GM18511 (cell line): ENCODE data around the gene HSD17B8.
"Not testable (repeated sequence)": the region's sequence is repeated elsewhere in the genome, so short reads cannot be mapped to it uniquely, and the experiment has no call there.

Source experiments
- ATAC-seq: cut with Tn5 transposase; IDR thresholded peaks from one replicate; pipeline ENCODE4 v1.9.1; 2021; ENCODE audit warnings: mild to moderate bottlenecking, moderate library complexity; ENCODE audit not compliant: unreplicated experiment

HSD17B8 gene

DNA sequence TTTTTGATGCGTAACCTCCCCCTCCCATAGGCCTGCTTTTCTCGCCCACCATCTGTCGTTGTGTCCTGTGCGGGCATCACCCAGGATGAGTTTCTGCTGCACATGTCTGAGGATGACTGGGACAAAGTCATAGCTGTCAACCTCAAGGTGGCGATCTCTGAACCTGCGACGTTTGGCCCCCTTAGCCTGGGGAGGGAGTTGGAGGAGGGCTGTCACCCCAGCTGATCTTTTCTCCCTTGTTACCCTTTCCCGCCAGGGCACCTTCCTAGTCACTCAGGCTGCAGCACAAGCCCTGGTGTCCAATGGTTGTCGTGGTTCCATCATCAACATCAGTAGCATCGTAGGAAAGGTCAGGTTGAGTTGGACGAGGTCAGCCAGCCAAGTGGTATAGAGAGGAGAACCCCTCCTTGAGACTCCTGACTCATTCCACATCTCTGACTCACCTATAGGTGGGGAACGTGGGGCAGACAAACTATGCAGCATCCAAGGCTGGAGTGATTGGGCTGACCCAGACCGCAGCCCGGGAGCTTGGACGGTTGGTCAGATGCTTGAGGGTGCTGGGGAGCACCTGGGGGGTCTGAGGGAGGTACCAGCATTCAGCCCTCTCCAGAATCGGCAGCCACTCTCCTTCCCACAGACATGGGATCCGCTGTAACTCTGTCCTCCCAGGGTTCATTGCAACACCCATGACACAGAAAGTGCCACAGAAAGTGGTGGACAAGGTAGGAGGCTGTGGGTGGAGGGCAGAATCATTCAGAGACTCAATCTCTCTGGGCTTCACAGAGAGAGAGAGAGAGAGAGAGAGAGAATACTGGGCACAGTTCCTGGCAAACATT lies 954 bp downstream of the HSD17B8 start:
- no peak for ATAC-seq

DNA sequence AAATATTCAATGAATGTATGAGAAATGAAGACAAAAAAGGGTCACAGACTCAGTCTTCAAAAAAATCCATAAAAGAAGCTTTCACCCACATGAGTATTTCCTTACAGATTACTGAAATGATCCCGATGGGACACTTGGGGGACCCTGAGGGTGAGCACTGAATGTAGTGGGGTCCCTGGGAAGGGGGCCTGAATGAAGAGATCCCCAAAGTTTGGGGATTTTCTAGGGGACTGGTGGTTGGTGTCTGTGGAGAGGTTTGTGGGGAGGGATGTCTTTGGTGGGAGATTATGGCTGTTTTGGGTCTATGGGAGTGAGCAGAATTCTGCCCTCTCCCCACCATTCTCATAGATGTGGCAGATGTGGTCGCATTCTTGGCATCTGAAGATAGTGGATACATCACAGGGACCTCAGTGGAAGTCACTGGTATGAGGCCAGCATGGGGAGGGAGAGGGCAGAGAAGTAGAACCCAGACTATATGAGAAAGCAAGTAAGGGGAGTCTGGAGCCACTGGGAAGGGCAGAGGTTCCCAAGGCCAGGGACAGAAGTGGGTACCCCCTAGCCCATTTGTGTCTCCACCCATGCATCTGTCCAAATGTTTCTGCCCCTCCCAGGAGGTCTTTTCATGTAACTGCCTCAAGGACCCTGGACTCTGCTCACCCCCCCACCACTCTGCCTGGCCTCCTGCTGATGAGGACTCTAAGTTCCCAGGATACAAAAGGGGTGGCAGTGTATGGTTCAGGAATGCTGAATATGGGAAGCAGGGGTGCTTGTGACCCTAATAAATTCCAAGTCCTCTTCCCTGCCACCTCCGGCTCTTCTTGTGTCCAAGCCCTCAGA lies 1.8 kb downstream of the HSD17B8 start:
- ATAC-seq, result no peak

DNA sequence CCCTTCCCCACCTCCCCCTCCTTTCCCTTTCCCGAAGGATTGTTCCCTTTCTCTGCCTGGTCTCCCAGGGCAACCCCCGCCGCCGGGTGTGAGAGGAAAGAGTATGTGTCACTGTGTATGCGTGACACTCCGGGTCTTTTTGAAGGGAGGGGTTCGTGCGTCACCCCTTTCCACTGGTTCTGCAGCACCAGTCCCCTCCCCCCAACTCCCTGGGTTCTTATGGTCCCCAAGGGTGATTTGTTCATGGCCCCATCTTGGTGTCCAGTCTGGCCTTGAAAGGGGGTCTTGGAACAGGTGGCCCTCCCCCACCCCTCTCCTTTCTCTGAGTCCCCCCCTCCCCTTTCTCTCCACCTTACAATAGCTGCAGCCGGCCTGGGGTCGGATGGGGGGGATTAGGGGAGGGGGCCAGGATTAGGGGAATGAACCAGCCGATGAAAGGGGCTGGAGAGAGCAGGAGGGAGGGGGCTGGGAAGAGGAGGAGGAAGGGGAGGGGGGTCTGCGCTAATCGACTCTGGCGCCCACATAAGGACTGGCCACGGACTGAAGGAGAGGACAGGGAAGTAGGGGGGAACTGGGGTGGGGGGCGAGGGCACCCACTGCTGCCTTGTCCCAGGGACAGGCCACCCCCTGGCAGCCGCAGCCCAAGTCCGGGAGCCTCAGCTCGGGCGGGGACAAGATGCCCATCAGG lies 2.6 kb downstream of the HSD17B8 start:
- ATAC-seq, result no peak

DNA sequence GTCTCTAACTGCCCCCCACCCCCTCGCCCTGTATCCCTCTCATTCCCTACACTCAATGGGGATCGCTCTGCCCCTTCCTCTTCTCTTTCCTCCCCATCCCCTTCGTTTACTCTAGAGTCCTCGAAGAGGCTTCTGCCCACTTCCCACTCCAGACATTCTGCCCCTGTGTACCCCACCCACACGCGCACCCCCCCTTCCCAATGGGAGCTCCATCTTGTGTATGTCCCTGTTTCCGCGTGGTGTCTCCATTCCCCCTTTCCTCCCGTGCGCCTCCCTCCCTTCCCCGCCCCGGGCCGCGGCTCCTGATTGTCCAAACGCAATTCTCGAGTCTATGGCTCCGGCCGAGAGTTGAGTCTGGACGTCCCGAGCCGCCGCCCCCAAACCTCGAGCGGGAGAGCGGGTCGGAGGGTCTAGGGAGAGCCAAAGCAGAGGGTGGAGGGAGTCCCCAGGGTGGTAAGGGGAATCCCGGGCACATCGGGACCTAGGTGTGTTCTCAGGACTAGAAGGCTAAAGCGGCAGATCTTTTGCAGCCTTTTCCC lies 3.2 kb downstream of the HSD17B8 start:
- ATAC-seq, result no peak

DNA sequence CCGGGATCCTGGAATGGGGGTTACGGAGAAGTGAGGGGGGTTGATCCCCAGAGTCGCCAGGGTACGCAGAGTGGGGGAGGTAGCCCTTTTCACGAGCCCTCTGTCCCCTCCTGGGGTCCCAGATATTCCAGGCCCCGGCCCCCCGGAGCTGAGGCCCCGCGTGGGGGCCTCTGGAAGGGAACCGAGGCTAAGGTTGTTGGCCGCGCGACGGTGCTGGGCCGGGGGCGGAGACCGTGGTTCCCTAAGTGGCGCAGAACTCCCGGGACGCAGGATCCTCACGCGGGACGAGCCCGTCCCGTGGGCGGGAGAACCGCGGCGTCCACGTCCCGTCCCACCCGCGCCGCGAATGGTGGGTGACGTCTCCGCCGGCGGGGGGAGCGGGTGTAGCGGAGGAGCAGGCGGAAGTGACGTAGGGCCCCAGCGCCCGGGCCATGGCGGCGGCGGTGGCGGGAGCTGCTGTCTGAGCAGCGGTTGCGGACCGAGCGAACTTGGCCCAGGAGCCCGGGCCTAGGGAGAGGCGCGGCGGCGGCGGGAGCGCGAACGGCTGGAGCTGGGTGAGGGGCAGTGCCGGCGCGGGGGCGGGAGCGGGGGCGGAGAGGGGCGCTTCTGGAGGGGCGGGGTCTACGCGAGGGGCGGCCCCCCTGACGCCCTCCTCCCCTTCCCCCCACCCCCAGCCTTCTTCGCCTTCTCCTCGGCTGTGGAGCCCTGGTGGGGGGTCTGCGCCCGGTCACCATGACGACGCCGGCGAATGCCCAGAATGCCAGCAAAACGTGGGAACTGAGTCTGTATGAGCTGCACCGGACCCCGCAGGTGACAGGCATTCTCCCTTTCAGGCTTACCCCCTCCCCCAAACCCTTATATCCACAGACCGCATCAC lies 3.9 kb downstream of the HSD17B8 start, which contains the start of gene RING1:
Gene RING1 (plus strand): TSS at position 410 of the 877 bp plus-strand sequence. CDS start 323 bp downstream, at position 733.
- ATAC-seq, result peak; percentile 41

DNA sequence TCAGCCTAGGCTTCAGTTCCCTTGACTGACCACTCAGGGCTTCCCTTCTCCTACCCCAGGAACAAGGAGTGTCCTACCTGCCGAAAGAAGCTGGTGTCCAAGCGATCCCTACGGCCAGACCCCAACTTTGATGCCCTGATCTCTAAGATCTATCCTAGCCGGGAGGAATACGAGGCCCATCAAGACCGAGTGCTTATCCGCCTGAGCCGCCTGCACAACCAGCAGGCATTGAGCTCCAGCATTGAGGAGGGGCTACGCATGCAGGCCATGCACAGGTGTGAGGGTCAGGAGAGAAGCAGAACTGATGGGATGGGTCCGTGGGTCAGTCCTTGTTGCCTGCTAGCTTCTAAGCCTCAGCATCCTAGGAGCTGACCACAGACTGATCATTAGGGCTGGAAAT lies 5.4 kb downstream of the HSD17B8 start:
- no peak for ATAC-seq

DNA sequence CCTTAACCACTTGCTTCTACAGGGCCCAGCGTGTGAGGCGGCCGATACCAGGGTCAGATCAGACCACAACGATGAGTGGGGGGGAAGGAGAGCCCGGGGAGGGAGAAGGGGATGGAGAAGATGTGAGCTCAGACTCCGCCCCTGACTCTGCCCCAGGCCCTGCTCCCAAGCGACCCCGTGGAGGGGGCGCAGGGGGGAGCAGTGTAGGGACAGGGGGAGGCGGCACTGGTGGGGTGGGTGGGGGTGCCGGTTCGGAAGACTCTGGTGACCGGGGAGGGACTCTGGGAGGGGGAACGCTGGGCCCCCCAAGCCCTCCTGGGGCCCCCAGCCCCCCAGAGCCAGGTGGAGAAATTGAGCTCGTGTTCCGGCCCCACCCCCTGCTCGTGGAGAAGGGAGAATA lies 6.7 kb downstream of the HSD17B8 start:
- no peak for ATAC-seq

DNA sequence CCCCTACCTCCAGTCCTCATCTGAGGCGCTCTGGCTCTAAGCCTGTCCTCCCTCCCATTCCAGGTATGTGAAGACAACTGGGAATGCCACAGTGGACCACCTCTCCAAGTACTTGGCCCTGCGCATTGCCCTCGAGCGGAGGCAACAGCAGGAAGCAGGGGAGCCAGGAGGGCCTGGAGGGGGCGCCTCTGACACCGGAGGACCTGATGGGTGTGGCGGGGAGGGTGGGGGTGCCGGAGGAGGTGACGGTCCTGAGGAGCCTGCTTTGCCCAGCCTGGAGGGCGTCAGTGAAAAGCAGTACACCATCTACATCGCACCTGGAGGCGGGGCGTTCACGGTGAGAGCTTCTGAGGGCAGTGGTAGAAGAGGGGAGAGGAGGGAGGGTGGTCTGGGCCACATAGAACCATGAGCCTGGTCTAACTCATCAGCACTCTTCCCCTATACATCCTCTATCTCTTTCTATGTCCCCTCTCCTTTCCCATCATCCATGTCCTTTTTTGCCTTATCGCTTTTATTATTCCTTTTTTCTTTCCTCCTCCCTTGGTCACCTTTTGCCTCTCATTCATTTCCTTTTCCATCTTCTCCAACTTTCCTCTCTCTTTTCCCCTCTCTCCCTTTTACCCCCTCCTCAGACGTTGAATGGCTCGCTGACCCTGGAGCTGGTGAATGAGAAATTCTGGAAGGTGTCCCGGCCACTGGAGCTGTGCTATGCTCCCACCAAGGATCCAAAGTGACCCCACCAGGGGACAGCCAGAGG lies 7.4 kb downstream of the HSD17B8 start:
- ATAC-seq, result no peak

DNA sequence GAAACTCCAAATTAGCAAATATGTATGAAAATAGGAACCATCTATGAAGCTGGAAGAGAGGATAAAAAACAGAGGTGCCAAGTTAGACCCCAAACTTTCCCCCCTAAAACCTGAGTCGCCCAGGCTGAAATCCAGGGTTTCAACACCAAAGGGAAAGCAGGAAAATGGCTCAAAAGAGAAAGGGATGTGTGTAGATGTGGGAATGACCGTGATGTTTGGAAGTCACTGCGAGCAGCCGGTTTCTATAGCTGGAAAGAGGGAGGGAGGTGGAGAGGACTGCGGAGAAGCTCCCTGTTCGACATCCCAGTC lies 8.4 kb downstream of the HSD17B8 start:
- ATAC-seq, result no peak

DNA sequence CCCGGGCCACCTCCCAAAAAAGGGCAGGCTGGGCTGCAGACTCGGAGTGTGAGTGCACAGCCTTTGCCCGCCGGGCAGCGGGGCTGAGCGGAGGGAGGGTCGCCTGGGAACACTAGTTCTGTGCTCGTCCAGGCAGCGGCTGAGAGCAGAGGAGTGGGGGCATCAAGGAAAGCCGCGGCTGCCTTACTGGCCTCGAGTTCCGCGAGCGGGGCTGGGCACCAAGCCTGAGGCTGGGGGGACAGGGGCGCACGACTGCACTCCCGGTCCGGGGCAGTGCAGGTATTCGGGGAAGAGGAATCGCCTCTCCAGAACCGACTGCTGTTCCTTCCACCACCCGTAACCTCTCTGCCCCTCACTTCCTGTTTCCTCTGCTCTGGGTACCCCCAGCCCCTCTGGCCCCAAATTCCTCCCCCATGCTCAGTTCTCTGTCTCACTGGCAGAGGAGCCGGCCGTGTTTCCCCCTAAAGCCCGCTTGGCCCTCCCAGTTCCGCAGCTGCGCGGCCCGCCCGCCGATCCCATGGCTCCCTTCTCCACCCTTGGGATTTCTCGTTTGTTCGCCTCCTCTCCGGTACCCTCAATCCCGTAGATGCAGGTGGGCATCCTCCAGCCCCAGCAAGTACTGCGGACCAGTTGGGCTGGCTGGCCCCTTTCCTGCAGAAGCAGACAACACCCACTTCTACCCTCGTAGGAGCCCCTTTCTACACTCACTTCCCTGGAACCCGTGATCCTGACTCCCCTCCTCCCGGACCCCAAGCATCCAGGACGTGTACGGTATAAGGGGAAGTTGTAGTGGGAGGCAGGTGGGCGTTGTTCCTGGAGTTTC lies 8.9 kb downstream of the HSD17B8 start:
- no peak for ATAC-seq

DNA sequence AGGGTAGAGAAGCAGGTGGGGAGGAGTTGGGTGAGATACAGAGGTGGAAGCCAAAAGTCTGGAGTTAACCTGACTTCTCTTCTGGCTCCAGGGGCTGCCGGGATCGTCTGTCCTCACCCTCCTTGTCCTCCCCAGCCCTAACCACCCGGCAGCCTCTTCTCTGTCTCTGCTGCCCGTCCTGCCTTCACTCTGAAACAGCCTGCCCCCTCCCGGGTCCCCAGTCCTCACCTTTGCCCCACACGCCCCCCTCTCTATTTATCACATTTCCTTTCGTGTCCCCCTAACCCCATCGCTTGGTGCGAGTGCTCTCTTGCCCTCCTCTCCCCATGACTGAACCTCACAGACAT lies 9.5 kb downstream of the HSD17B8 start:
- no peak for ATAC-seq

DNA sequence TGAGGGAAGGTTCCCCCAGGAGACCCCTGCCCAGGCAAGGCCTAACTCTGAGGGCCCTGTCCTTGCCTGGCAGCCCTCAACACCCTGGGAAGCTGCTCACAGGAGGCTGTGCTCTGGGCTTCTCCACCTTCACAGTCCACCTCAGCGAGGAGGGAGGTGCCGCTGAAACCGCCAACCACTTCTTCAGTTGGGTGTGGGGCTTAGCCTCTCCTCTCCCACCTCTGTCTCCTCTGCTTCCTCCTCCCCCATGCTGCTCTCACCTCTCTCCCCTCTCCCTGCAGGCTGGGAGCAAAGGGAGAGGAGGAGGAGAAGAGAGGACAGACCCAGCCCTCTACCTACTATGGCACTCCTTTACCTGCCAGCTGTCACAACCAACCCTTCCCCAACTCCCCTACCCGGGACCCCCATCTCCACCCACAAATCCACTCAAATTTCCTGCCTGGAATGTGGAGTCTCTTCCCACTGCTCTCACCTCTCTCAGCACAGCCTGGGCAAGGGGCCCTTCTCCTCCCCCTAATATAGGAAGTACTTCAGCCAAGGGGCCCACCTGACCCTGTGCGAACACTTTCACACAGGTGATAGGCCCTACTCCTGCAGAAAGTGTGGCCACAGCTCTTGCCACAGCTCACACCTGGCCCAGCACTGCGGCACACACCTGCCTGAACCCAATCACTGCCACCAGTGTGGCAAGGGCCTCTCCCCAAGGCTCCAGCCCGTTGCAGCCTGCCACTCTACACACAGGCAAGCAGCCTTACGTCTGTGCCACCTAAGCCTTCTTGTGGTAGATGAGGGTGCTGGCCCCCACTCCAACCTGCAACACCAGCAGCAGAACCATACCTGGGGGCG lies 11.0 kb downstream of the HSD17B8 start:
- ATAC-seq, result no peak

DNA sequence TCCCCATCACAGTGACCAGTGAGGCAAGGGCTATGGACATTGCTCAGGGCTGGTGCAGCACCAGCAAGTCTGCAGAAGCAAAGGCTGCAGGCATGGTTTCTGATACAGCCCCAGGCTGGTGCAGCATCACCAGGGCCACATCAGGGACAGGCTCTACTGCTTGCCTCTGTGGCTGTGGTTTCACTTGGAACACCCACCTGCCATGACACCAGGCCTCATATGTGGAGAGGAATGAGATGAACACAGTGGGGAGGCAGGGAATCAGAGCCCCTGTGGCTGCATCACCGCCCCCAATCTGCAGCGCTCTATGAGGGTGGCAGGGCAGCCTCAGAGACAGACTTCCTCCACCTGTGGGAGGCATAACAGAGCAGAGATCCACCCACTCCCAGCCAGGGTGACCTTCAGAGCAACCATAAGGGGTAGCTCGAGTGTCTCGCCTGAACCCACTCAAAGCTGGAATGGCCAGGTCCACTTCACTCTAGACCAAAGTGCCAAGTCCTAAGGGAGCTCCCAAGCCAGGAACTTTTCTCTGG lies 11.7 kb downstream of the HSD17B8 start:
- no peak for ATAC-seq

DNA sequence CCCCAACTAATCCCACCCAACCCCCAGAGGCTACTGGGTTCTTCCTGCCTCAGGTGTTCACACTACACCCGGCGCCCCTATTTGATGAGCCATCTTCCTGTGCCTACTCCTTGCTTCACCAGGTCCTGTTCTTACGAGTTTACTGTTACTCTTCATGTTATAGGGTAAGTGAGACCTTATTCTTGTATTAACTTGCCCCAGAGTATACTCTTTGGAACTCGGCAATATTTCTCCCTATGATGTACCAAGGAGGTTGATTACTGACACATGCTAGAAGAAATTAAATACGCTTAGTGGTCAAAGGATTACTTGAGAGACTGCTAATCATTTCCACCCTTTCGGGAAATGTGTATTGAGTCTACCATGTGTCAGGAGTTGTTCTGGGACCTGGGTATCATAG lies 12.8 kb downstream of the HSD17B8 start:
- no peak for ATAC-seq

DNA sequence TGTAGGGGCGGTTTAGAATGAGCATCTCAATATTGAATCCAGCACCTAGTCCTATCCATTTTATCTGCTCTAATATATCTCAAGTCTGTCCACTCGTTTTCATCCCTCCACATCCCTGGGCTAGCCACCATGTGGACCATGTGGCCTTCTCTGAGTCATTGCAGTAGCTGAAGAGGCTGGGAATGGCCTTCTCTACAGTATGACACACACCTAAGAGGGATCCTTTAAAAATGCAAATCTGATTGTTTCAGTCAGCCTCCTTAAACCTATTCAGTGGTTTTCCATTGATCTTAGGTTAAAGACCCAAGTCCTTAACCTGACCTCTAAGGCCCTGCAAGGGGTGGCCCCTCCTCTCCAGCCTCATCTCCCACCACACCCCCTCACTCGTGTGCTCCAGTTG lies 13.2 kb downstream of the HSD17B8 start:
- no peak for ATAC-seq

DNA sequence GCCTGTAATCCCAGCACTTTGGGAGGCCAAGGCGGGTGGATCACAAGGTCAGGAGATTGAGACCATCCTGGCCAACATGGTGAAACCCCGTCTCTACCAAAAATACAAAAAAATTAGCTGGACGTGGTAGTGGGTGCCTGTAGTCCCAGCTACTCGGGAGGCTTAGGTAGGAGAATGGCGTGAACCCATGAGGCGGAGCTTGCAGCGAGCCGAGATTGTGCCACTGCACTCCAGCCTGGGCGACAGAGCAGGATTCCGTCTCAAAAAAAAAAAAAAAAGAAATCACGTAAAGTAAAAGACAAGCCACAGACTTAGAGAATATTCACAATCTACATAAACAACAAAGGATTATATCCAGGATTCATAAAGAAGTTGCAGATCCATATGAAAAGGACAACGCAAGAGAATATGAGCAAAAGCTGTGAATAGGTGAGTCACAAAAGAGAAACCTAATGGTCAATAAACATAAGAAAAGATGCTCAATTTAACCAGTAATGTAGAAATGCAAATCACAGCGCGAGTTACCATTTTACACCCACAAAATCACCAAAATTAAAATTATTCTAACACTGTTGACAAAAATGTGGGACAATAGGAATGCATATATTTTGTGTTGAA lies 22.2 kb downstream of the HSD17B8 start:
- not testable (repeated sequence) for ATAC-seq

DNA sequence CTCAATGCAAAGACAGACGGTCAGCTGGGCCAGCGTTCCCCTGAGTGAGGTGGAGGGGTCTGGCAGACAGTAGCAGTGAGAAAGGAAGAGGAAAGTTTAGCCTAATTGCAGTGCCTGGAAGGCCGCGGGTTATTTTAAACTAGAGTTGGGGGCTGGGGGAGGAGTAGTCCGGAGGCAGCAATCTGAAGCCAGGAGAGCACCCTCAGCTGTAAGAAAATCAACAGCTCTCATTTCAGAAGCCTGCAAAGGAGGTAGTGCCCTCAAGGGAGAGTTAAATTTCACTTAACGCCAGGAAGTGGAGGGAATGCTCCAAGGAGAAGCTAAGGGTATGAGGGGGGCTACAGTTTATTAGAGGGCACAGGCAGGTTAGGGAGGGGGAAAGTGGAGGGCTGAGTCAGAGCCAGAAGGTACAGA lies 30.8 kb downstream of the HSD17B8 start:
- no peak for ATAC-seq
